IPS-NIHi11 (cell line): Measurements from ENCODE around the gene AQP1.

ENCODE experiments used
- DNase-seq: peaks from one replicate; pipeline ENCODE4 v3.0.0; 2012; ENCODE audit warnings: mixed read lengths, low spot score

The AQP1 gene

DNA sequence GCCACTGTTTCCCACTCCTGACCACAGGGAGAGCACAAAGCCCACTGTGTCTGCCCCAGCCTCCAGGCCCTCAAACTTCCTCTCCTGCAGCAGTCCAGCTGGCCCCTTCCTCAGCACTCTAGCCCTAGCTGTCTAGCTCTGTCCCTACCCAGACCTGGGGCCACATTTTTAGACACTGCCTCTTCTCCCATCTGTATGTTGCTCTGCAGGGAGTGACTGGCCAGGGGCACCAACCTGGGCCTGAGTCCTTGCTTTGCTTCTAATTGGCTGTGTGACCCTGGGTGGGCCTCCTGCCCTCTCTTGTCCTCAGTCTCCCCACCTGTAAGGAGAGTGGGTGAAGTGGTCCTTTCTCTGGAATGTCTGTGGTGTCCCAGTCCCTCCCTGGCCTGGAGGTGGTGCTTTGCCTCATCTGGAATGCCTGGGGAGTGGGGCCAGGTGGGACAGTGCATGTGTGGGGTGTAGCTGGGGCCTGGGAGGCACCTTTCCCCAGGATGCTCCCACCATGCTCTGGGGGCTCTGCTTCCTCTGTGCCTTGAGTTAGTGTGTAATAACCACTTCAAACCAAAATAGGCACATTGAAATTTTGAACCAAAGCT, 25.1 kb downstream of the AQP1 start:
- DNase-seq: no peak

- no peak for DNase-seq
Observed at GRCh38 chr7:30937416-30937815, 25.8 kb downstream of the AQP1 start.

GRCh38 chr7:30938435-30939316, 27.0 kb downstream of the AQP1 start:
- peak; percentile 90 for DNase-seq

GRCh38 chr7:30941582-30942323, 30.1 kb downstream of the AQP1 start:
- DNase-seq: no peak

- no peak for DNase-seq
Observed at GRCh38 chr7:30950197-30950596, 38.5 kb downstream of the AQP1 start.

- DNase-seq: no peak
Observed at GRCh38 chr7:30954914-30955313, 43.3 kb downstream of the AQP1 start.

- DNase-seq: no peak
Observed at GRCh38 chr7:30956704-30957103, 45.1 kb downstream of the AQP1 start.

DNA sequence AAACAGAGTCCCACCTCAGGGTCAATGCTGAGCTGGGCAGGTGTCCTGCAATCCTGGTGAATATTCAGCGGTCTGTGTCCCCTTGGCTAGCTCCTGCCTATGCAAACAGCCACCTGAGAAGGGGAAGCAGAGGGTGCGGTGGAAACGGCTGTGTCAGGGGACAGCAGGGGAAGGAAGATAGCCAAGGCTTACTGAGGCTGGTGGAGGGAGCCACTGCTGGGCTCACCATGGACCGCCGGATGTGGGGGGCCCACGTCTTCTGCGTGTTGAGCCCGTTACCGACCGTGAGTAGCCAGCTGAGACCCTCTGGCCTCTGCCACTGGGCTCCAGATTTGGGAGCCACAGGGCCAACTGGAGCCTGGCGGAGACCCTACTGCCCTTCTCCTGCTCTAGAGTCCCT, 52.2 kb downstream of the AQP1 start, which contains the start of gene GHRHR:
Gene GHRHR (plus strand): TSS at position 112 of the 400 bp plus-strand sequence. CDS start 116 bp downstream, at position 228.
- no peak for DNase-seq

DNA sequence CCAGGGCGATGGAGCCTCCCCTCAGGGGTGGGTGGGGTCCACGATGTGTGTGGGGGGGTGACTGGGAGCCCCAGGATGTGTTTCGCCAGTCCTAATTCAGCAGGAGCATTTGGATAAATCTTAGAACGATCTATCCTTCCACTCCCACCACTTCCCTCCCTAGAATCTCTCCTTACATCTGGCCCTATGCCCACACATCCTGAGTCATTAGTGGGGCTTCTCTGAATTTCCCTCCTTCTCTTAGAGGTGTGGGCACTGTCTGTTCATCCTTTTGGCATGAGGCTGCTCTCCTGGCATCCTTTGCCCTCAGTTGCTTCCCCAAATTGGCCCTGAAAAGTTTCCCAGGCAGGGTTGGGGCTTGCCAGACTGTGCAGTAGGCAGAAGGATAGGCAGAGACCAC, 53.7 kb downstream of the AQP1 start:
- DNase-seq: no peak

GRCh38 chr7:30965883-30966282, 54.2 kb downstream of the AQP1 start:
- no peak for DNase-seq

DNA sequence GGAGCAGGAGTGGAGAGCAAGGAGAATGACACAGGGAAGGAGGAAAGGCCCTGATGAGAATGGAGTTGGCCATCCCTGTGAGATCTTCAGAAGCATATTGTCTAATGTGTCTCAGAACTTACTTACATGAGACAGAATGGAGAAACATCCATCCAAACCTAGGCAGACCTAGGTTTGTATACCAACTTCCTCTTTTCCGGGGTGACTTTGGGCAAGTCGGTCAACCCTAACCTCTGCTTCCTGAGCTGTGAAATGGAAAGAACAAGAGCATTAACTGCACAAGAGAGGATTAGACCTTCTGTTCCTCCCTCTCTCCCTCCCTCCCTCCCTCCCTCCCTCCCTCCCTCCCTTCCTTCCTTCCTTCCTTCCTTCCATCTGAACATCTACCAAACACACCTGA, 56.6 kb downstream of the AQP1 start:
- no peak for DNase-seq

GRCh38 chr7:30968747-30969603, 57.3 kb downstream of the AQP1 start:
- DNase-seq: no peak

DNA sequence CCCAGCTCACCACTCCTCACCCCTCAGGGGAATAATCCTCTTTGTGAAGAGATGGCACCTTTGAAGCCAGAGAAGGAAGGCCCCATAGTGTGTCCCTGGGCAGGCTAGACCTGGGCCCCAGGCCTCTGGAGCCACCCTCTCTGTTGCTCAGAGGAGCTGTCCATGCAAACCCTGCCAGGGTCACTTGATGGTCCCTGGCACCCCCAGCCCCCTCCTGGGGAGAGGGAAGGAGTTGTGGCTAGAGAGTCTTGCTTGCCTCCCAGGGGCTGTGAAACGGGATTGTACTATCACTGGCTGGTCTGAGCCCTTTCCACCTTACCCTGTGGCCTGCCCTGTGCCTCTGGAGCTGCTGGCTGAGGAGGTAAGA, 57.9 kb downstream of the AQP1 start:
- DNase-seq: no peak

DNA sequence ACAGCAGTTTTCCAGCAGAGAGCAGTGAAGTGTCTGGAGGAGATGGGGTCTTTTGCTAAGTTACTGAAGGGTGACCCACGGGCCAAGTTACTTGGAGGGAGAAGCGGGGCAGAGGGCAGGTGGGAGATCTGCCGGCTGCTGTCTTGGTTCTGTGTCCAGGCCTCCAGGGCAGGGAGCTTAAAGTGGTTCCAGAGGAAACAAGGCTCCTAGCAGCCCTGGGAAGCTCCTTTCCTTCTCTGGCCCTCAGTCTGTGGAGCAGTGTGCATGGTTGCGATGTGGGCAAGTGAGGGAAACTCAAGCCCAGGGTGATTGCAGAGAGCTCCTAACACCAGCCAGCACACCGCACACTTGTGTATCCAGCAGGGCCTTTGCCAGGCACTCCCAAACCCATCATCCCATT, 58.4 kb downstream of the AQP1 start:
- DNase-seq: no peak

DNA sequence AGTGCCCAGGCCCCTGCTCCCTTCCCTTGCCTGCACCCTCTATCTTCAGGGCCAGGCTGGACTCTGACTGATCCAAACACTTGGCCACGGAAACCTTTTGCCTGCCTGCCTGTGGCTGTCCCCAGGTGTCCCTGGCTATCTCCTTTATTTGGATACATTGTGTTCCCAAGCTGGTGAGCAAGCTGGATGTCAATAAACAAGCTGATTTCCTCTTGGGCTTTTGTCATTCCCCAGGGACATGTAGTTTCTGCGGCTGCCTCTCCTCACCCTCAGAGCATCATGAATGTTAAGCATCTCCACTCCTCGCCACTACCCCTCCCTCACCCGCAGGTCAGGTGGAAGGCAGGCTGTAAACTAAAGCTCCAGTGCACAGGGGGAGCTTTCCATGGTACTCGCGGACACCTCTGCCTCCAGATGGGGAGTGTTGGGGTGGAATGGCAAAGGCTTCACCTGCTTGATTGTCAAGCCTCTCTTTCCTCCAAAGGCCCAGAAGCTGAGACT, 59.0 kb downstream of the AQP1 start:
- DNase-seq: peak; percentile 67

- no peak for DNase-seq
Observed at GRCh38 chr7:30971440-30971839, 59.8 kb downstream of the AQP1 start.

DNA sequence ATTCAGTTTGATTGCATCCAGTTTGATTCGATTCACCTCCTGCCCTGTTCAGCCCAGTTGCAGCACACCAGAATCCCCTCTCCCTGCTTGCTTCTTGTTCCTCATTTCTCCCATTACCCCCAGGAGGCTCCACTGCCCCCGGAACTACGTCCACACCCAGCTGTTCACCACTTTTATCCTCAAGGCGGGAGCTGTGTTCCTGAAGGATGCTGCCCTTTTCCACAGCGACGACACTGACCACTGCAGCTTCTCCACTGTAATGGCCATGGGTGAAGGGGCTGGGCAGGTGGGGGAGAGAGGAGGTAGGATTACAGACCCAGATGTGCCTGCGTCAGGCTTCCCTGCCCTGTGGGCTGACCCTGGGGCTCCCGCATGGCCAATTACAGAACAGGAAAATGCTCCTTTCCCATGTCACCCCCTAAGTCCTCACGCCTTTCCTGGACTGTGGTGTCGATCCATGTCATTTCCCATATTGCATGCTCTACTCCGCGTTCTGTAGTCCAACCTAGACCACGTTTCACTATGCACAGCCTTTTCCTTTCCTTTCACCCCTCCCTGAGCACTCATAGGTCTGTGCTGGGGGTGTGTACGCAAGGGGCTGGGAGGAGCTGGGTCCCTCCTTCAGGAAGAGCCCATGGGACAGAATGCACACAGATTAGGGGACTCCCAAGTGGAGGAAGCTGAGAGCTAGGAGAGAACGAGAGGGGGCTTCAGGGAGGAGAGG, 60.3 kb downstream of the AQP1 start:
- DNase-seq: no peak

DNA sequence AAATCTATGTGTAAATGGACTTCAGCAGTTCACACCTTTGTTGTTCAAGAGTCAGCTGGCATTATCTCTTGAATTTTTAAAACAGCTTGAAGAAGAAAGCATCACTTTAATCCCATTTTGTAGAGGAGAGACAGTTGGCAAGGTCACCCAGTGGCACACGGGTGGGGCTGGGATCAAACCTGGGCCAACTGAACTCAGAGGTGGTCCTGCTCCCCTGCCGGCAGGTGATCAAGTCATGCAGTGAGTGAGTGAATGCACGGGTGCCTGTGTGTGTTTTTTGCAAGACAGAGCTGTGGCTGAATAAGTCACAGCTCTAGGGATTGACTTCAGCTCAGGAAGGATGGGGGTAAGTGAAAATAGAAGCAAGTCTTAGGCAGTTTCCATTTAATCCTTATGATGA, 61.6 kb downstream of the AQP1 start:
- DNase-seq: no peak

GRCh38 chr7:30973791-30974604, 62.3 kb downstream of the AQP1 start:
- no peak for DNase-seq

GRCh38 chr7:30974605-30975255, 63.1 kb downstream of the AQP1 start:
- DNase-seq: peak; percentile 83
